Uterus (tissue), 2 donors: ENCODE data around the gene MINAR1.

Experiments used
- CTCF ChIP-seq, 4 experiments: fragments of 200-600 bp in 2 of 4; fragments of 450-650 bp in 2 of 4; sonication (generic) in 2 of 4; IDR thresholded peaks; one replicate each; pipeline ENCODE4 v1.5.1; 2016 to 2019; ENCODE audit warnings: antibody characterized with exemption in 4 of 4, mild to moderate bottlenecking in 2 of 4, moderate library complexity in 1 of 4
- POLR2A ChIP-seq, 2 donors: fragments of 450-650 bp; IDR thresholded peaks; one replicate each; pipeline ENCODE4 v1.6.1; 2016; ENCODE audit warnings: antibody characterized with exemption in 2 of 2, mild to moderate bottlenecking in 1 of 2, moderate library complexity in 1 of 2

GRCh38 chr15:79437275-79438000 is 5.3 kb downstream of the MINAR1 start:
- TF ChIP-seq CTCF (IDR thresholded peaks at IDR 0.05): no peak
- TF ChIP-seq POLR2A (IDR thresholded peaks at IDR 0.05): no peak
